ENCODE results near the gene PLD5. TPM values are rescaled to one million over a fixed set of nuclear protein-coding genes. Genes with fewer than 3 reads are reported as not detected.

PLD5 gene
- total and polyA plus RNA-seq, 4 donors: under 0.01 to 0.17 (median 0.05) TPM; not detected in 1

DNA sequence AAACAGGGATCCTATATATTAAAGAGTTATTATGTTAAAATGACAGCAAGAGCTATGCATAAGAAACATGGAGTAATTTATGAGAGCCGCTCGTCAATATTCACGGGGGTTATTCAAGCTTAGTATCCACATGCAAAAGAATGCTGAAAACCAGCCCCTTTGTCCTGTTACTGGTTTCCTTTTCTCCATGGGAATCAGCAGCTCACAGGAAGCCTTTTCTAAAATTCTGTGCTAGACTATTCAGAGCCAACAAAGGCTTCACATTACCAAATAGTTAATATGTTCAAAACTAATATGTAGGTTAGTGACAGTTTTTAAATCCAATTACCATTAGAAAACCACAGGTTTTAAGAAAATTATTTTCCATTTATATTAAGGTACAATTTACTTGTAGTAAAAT, 300.0 kb downstream of the PLD5 start:
- no peak overlapping the region for H3K4me3 ChIP-seq (ENCODE audit: low read depth in 1 of 3, low read length in 3 of 3)
- H3K4me1 ChIP-seq (ENCODE audit: control insufficient read depth in 4 of 4, insufficient read depth in 4 of 4, low read length in 3 of 4): no peaks in the 10 kb centered on the region
- no peaks in the 10 kb centered on the region for H3K9me3 ChIP-seq (ENCODE audit: control insufficient read depth in 4 of 4, low read length in 3 of 4)
- DNase-seq (ENCODE audit: low spot score): no peak
- no peak overlapping the region for H3K9ac ChIP-seq (ENCODE audit: low read depth in 1 of 2, low read length in 2 of 2)
- TF ChIP-seq, protein P1, sequence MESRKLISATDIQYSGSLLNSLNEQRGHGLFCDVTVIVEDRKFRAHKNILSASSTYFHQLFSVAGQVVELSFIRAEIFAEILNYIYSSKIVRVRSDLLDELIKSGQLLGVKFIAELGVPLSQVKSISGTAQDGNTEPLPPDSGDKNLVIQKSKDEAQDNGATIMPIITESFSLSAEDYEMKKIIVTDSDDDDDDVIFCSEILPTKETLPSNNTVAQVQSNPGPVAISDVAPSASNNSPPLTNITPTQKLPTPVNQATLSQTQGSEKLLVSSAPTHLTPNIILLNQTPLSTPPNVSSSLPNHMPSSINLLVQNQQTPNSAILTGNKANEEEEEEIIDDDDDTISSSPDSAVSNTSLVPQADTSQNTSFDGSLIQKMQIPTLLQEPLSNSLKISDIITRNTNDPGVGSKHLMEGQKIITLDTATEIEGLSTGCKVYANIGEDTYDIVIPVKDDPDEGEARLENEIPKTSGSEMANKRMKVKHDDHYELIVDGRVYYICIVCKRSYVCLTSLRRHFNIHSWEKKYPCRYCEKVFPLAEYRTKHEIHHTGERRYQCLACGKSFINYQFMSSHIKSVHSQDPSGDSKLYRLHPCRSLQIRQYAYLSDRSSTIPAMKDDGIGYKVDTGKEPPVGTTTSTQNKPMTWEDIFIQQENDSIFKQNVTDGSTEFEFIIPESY (IDR thresholded peaks at IDR 0.05): no peak
- TF ChIP-seq FOXA2 (IDR thresholded peaks at IDR 0.05): no peak
- no peak for TF ChIP-seq GABPA (IDR thresholded peaks at IDR 0.05 in 1 of 2, conservative IDR thresholded peaks at IDR 0.05 in 1 of 2)
- TF ChIP-seq, protein P2, sequence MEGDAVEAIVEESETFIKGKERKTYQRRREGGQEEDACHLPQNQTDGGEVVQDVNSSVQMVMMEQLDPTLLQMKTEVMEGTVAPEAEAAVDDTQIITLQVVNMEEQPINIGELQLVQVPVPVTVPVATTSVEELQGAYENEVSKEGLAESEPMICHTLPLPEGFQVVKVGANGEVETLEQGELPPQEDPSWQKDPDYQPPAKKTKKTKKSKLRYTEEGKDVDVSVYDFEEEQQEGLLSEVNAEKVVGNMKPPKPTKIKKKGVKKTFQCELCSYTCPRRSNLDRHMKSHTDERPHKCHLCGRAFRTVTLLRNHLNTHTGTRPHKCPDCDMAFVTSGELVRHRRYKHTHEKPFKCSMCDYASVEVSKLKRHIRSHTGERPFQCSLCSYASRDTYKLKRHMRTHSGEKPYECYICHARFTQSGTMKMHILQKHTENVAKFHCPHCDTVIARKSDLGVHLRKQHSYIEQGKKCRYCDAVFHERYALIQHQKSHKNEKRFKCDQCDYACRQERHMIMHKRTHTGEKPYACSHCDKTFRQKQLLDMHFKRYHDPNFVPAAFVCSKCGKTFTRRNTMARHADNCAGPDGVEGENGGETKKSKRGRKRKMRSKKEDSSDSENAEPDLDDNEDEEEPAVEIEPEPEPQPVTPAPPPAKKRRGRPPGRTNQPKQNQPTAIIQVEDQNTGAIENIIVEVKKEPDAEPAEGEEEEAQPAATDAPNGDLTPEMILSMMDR (IDR thresholded peaks at IDR 0.05; ENCODE audit: low read depth, low read length, missing input control): no peak
- TF ChIP-seq EGR1 (IDR thresholded peaks at IDR 0.05; ENCODE audit: low read depth in 2 of 2): no peak
- TF ChIP-seq TAF1 (conservative IDR thresholded peaks at IDR 0.05): no peak
- no peak for TF ChIP-seq YY1 (IDR thresholded peaks at IDR 0.05)
- no peak for TF ChIP-seq RAD21 (IDR thresholded peaks at IDR 0.05)
- TF ChIP-seq, protein P3, sequence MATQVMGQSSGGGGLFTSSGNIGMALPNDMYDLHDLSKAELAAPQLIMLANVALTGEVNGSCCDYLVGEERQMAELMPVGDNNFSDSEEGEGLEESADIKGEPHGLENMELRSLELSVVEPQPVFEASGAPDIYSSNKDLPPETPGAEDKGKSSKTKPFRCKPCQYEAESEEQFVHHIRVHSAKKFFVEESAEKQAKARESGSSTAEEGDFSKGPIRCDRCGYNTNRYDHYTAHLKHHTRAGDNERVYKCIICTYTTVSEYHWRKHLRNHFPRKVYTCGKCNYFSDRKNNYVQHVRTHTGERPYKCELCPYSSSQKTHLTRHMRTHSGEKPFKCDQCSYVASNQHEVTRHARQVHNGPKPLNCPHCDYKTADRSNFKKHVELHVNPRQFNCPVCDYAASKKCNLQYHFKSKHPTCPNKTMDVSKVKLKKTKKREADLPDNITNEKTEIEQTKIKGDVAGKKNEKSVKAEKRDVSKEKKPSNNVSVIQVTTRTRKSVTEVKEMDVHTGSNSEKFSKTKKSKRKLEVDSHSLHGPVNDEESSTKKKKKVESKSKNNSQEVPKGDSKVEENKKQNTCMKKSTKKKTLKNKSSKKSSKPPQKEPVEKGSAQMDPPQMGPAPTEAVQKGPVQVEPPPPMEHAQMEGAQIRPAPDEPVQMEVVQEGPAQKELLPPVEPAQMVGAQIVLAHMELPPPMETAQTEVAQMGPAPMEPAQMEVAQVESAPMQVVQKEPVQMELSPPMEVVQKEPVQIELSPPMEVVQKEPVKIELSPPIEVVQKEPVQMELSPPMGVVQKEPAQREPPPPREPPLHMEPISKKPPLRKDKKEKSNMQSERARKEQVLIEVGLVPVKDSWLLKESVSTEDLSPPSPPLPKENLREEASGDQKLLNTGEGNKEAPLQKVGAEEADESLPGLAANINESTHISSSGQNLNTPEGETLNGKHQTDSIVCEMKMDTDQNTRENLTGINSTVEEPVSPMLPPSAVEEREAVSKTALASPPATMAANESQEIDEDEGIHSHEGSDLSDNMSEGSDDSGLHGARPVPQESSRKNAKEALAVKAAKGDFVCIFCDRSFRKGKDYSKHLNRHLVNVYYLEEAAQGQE (IDR thresholded peaks at IDR 0.05): no peak
- TF ChIP-seq SP1 (IDR thresholded peaks at IDR 0.05): no peak
- TF ChIP-seq HNF4G (IDR thresholded peaks at IDR 0.05): no peak
- no peak for TF ChIP-seq RXRA (IDR thresholded peaks at IDR 0.05)
- TF ChIP-seq JUND (IDR thresholded peaks at IDR 0.05): no peak
- TF ChIP-seq, protein P4, sequence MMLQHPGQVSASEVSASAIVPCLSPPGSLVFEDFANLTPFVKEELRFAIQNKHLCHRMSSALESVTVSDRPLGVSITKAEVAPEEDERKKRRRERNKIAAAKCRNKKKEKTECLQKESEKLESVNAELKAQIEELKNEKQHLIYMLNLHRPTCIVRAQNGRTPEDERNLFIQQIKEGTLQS (IDR thresholded peaks at IDR 0.05): no peak
- no peak for TF ChIP-seq FOXA1 (IDR thresholded peaks at IDR 0.05)
- TF ChIP-seq, protein P5, sequence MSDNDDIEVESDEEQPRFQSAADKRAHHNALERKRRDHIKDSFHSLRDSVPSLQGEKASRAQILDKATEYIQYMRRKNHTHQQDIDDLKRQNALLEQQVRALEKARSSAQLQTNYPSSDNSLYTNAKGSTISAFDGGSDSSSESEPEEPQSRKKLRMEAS (IDR thresholded peaks at IDR 0.05): no peak
- TF ChIP-seq NR2F2 (IDR thresholded peaks at IDR 0.05): no peak
- no peaks in the 10 kb centered on the region for H3K36me3 ChIP-seq (ENCODE audit: control insufficient read depth in 4 of 4, insufficient read depth in 3 of 4, low read depth in 1 of 4, low read length in 3 of 4)
- H3K27ac ChIP-seq (ENCODE audit: low read depth in 1 of 2, low read length in 2 of 2): no peak overlapping the region
- WGBS: 74% methylated on average over 3 of the region's 3 CpGs
- no peaks in the 10 kb centered on the region for H3K27me3 ChIP-seq (ENCODE audit: control insufficient read depth in 4 of 4, insufficient read depth in 4 of 4, low read length in 3 of 4)

DNA sequence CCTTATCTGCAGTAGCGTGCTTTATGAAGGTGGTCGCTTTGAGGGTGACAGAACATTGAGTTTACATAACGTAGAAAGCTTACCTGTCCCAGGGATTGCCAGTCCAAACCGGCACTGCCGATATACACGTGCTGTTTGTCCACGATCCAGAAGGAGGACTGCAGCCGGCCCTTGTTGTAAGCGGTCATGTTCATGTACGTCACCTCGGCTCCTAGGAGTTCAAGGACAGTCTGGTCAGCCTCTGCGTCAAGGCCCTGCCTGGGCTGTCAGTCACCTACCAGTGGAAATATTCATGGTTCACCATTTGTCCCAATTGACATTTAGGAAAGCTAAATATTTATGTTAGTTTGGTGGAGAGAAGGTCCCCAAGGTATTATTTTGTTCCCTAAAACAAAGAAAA, 304.6 kb downstream of the PLD5 start:
- no peaks in the 10 kb centered on the region for H3K4me1 ChIP-seq (ENCODE audit: control insufficient read depth in 4 of 4, insufficient read depth in 4 of 4, low read length in 3 of 4)
- H3K27me3 ChIP-seq (ENCODE audit: control insufficient read depth in 4 of 4, insufficient read depth in 4 of 4, low read length in 3 of 4): no peaks in the 10 kb centered on the region
- H3K27ac ChIP-seq (ENCODE audit: low read depth in 1 of 2, low read length in 2 of 2): no peak overlapping the region
- H3K4me3 ChIP-seq (ENCODE audit: low read depth in 1 of 3, low read length in 3 of 3): no peak overlapping the region
- DNase-seq (ENCODE audit: low spot score): no peak
- 74% methylated on average over 12 of the region's 12 CpGs for WGBS
- peaks cover 2 to 6% (median 4%) of the 10 kb centered on the region in 4 donors for H3K9me3 ChIP-seq (ENCODE audit: control insufficient read depth in 4 of 4, low read length in 3 of 4)
- H3K36me3 ChIP-seq (ENCODE audit: control insufficient read depth in 4 of 4, insufficient read depth in 3 of 4, low read depth in 1 of 4, low read length in 3 of 4): no peaks in the 10 kb centered on the region
- no peak overlapping the region for H3K9ac ChIP-seq (ENCODE audit: low read depth in 1 of 2, low read length in 2 of 2)
- no peak for TF ChIP-seq GABPA (IDR thresholded peaks at IDR 0.05 in 1 of 2, conservative IDR thresholded peaks at IDR 0.05 in 1 of 2)
- TF ChIP-seq, protein P1 (IDR thresholded peaks at IDR 0.05): no peak
- TF ChIP-seq, protein P3 (IDR thresholded peaks at IDR 0.05): no peak
- no peak for TF ChIP-seq NR2F2 (IDR thresholded peaks at IDR 0.05)
- TF ChIP-seq JUND (IDR thresholded peaks at IDR 0.05): no peak
- TF ChIP-seq HNF4A (conservative IDR thresholded peaks at IDR 0.05): no peak
- TF ChIP-seq FOXA1 (IDR thresholded peaks at IDR 0.05): no peak
- no peak for TF ChIP-seq TAF1 (conservative IDR thresholded peaks at IDR 0.05)
- TF ChIP-seq, protein P4 (IDR thresholded peaks at IDR 0.05): no peak
- no peak for TF ChIP-seq FOXA2 (IDR thresholded peaks at IDR 0.05)
- TF ChIP-seq RXRA (IDR thresholded peaks at IDR 0.05): no peak
- no peak for TF ChIP-seq RAD21 (IDR thresholded peaks at IDR 0.05)

Measured in liver (tissue), 9 donors.